Activated T-cell treated with anti-CD3 and anti-CD28 coated beads for 24 hours (primary cell): ENCODE data around the gene NUB1.

Source experiments
- DNase-seq: peaks from one replicate; pipeline ENCODE4 v3.0.0-alpha.2; 2020; ENCODE audit warnings: low read depth

NUB1 gene

DNA sequence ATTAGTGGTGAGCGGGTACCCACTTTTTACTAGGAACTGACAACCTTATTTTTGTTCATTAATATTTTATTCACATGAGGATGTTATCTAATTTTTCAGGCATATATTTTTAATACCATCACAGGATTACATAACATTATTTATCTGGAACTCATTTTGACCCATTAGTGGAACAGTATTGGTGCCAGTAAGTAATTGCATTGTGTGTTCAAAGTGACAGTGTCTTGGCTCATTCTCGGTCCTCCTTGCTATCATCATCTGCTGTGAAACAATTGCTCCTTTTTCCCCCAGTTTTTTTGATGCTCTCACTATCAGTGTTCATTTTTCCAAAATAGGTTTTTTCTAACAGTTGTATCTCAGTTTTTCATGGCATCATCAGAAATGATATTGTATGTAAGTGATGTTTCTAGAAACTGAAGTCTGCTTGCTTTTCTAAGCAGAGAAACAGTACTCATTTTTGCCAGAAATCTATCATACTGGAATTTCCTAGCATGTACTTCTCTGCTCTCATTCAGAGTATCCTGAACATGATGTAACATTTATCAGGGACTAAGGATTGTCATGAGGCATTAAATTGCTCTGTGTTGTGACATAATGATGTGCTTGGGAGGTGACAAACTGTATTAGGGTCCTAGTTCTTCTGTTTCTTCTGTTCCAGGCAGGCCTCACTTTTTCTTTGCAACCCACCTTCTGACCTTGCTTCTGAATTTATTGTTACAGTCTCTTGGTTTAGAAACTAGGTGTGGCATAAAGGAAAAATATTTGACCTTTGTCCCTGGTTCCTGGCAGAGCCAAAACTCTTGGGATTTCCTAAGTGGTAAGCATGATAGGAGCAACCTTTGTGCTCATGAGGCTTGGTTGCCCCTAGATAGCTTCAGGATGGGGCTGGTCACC is 4.2 kb downstream of the NUB1 start:
- DNase-seq: no peak

DNA sequence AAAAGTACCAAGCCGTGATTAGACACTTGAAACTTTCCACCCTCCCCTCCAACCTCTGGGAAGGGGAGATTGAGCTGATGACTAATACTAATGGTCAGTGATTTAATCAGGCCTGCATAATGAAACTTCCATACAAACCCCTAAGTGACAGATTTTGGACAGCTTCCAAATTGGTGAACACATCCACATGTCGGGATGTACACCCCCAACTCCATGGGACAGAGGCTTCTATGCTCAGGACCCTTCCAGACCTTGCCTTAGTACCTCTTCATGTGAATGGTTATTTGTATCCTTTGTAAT is 4.8 kb downstream of the NUB1 start:
- no peak for DNase-seq

- no peak for DNase-seq
Observed at GRCh38 chr7:151347200-151347599, 5.6 kb downstream of the NUB1 start.

DNA sequence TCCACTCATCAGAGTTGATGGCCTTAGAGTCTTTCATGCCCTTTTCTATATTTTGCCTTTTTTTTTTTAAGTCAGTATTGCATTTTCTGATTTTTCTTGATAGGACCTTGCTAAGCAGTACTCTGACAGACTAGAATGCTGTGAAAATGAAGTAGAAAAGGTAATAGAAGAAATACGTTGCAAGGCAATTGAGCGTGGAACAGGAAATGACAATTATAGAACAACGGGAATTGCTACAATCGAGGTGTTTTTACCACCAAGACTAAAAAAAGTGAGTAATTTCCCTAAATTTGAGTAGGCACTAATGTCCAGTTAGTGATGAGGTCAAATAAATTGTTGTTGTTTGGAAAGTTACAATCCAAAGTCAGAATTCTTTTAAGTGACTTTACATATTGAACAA is 7.4 kb downstream of the NUB1 start:
- DNase-seq: no peak

- DNase-seq: no peak
Observed at GRCh38 chr7:151349507-151349853, 7.9 kb downstream of the NUB1 start.

DNA sequence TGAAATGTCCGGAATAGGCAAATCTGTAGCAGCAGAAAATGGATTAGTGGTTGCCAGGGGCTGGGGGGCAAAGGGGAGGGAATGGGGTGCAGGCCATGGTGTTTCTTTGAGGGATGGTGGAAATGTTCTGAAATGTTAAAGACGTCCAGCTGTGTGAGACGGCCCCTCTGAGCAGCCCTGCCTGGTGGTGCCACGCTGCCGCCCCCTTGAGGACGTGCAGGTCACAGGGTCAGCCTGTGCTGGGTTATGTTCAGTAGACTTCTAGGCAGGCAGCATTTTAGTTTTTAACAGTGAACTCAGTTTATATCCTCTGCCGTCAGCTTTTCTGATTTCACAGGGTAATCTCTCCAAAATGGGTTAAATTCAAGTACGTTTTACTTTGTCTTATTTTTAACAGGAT is 9.4 kb downstream of the NUB1 start:
- DNase-seq: no peak

DNA sequence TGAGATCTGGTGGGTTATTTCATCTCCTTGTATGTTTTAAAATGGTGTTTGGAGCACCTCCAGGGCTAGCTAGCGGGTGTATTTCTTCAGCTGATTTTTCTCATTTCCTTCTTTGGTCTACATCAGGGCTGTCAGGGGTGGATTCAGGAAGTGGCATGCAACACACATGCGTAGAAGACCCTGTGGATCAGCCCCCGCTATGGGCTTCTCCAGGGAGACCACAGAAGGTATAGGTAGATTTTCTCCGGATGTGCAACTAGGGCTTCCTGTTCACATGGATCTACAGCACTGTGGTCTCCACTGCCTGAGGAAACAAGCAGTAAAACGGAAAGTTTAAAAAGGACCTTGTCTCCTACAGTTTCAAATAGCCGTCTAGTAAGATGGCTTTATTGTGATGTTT is 10.4 kb downstream of the NUB1 start:
- DNase-seq: peak; percentile 46

GRCh38 chr7:151352512-151352911 is 10.9 kb downstream of the NUB1 start:
- DNase-seq: no peak

DNA sequence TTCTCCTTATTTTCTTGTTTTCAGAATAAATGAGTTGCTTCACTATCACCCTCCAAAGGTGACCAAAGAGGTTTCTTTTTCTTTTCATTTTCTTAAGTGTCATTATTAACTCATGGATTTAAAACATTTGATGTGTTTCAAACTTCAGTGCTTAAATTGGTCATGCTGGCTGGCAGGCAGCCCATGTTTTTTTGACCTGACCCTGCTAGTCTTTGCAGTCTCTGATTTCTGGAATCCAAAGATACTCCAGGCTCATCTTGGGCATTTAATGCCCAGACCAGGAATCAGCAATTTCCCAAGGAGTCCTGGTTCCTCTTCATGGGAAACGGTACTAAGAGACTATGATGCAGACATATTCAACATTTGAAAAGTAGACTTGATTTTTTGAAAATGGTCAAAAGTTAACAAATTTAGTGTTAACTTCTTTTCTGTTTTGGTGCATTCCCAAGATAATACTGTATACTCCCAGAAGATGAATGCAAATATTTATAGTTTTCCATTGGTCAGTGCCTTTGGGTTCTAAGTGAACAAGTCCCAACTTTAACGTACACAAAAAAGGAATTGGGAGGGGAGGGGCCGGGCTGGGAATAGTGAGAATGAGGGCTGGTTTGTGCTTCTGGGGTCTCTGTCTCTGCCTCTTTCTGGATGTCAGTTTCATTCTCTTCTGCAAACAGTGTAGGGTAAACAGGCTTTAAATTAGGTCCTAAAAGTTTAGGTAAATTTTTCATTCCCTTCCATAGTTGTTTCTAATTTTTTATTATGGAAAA is 19.8 kb downstream of the NUB1 start:
- no peak for DNase-seq

- no peak for DNase-seq
Observed at GRCh38 chr7:151363182-151363581, 21.6 kb downstream of the NUB1 start.

DNA sequence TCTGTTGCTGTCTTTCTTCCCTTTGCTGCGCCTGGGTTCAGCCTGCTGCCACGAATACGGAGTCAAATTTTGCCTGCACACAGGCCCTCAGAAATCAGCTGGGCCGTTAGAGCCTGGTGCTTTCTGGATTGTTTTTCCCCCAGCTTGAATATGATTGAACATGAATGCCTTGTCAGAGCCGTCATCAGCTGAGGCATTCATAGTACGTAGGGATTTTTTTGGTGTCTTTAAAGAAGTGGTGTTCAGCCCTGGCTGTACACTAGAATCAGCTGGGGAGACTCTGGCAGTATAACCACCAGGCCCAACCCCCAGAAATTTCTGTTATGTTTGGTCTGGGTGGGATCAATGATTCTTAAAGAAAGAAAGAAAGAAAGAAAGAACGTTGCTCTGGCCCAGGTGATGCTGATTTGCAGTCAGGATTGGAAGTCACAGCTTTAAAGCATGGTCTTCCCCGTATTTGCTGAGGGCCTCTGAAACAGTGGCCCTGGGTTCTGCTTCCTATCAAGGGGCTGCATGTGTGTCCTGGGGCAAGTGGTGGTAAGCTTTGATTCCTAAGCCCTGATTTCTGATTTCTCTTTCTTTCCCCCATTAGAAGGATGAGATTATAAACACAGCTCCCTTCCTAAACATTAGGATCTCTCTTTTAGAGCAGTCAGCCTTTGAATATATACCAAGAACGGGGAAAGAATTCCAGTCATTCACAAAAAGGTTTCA is 24.7 kb downstream of the NUB1 start:
- DNase-seq: no peak

DNA sequence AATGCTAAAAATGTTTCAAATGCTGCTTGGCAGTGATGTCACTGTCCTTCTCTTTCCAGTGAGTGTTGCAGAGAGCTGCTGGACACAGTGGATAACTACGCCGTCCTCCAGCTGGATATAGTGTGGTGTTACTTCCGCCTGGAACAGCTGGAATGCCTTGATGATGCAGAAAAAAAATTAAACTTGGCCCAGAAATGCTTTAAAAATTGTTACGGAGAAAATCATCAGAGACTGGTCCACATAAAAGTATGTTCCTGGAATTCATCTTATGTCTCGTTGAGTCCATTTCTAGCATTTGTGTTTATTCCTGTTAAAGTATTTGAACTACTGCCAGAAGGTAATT is 25.2 kb downstream of the NUB1 start:
- DNase-seq: no peak

- DNase-seq: no peak
Observed at GRCh38 chr7:151367284-151367683, 25.7 kb downstream of the NUB1 start.

- peak; percentile 71 for DNase-seq
Observed at GRCh38 chr7:151368136-151368571, 26.5 kb downstream of the NUB1 start.

DNA sequence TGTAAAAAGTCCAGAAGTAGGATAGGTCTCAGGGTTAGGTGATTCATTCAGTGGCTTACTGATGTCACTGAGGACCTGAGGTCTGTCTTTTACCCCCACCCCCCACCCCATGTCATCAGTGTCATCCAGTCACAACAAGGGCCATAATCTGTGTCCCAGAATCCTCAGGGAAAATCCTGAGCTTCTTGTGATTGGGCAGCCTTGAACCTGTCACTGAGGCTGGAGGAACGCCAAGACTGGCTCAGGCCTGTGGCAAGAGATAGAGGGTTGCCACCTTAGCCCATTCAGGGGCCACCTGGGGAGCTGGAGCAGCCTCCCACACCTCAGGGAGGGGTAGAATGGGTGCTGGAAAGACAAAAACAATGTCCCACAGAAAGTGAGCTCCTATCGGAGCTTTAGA is 29.7 kb downstream of the NUB1 start:
- no peak for DNase-seq

DNA sequence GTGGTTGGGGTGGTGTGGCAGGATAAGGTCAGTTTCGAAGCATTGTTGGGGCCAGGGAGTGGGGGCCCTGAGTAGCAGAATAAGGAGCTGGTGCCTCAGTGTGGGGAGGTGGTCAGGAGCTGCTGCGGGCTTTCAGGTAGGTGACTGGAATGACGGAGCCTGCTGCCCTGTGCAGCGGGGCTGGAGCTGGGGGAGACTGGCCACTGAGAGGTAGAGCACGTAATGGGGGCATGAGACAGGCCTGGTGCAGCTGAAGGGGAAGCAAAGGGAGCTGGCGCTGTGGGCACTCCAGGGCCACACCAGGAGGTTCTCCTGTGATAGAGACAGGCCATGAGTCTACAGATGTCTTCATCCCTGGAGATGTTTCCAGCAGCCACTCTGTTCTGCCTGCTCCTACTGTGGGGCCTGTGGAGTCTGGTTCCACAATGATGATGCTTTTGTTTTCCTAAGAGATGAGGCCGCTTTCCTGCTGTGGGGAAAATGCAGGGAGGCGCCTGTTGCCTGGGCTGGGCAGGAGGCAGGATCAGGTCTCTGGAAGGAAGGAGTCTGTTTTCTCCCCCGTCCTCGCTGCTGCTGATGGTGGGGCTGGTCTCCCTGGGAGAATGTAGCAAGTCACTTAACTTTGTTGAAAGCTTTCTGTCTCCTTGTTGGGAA is 31.1 kb downstream of the NUB1 start:
- DNase-seq: no peak

GRCh38 chr7:151373599-151373998 is 32.0 kb downstream of the NUB1 start:
- DNase-seq: no peak

DNA sequence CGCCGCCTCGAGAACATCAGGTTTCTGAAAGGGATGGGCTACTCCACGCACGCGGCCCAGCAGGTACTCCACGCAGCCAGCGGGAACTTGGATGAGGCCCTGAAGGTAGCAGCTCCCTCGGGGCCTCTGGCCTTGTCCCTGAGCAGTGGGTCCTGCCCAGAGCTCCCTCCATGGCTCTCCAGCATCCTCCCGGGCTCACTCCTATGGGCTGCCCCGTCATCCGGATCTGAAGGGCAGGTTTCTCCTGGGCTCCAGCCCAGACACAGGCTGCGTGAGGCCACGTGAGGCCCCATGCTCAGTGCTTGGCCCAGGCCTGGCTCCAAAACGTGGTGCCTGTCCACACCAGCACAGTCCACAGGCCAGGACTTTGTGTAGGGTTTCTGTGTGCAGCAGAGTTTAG is 32.5 kb downstream of the NUB1 start:
- no peak for DNase-seq

DNA sequence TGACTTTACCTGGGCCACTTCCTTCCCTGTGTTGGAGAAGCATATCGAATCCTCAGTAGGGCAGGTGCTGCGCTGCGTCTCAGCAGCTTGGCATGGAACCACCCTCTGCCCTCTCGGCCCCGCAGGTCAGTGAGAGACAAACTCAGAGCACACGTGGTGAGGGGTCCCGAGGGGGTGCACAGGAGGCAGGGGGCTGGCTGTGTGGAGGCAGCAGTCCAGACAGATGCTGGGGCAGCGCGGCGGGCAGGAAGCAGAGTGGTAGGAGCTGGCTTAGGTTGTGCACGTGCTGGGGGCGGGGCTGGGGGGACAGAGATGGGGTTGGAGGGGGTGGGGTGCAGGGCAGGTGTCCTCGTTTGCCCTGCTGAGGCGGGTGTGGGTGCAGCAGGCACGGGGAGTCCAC is 33.1 kb downstream of the NUB1 start:
- DNase-seq: no peak

GRCh38 chr7:151375530-151376217 is 34.1 kb downstream of the NUB1 start:
- no peak for DNase-seq

GRCh38 chr7:151376218-151376902 is 34.7 kb downstream of the NUB1 start:
- DNase-seq: no peak
